Heart left ventricle (tissue), 16 donors: Measurements from ENCODE around the gene SLC9A5. TPM values are rescaled to one million over a fixed set of nuclear protein-coding genes. Genes with fewer than 3 reads are reported as not detected.

Experiments
- ATAC-seq, 4 donors: fragments of 200-7000 bp; cut with Tn5 transposase; one replicate each; pipeline ENCODE4 v1.9.1; 2020 to 2022; ENCODE audit warnings: moderate library complexity in 4 of 4, mild to moderate bottlenecking in 3 of 4, moderate number of reproducible peaks in 1 of 4
- DNase-seq, 5 donors: peaks; one replicate each; pipeline ENCODE4 v3.0.0-alpha.2; 2020
- H3K27ac ChIP-seq, 12 donors: fragments of 200-600 bp; sonication (generic) in 4 of 12; one replicate each; pipeline versions ENCODE4 v1.5.0 to v1.8.0; 2016 to 2022; ENCODE audit warnings: mild to moderate bottlenecking in 2 of 12
- H3K27me3 ChIP-seq, 9 donors: fragments of 200-600 bp; sonication (generic) in 2 of 9; one replicate each; pipeline versions ENCODE4 v1.5.1 to v1.8.0; 2016 to 2022; ENCODE audit warnings: mild to moderate bottlenecking in 3 of 9
- H3K36me3 ChIP-seq, 9 donors: fragments of 200-600 bp; sonication (generic) in 2 of 9; one replicate each; pipeline versions ENCODE4 v1.5.0 to v1.8.0; 2018 to 2022; ENCODE audit warnings: mild to moderate bottlenecking in 2 of 9
- H3K4me1 ChIP-seq, 12 donors: fragments of 200-600 bp; sonication (generic) in 4 of 12; one replicate each; pipeline versions ENCODE4 v1.5.0 to v1.8.0; 2016 to 2022; ENCODE audit warnings: mild to moderate bottlenecking in 3 of 12
- H3K4me3 ChIP-seq, 12 donors: fragments of 200-600 bp; sonication (generic) in 4 of 12; one replicate each; pipeline versions ENCODE4 v1.5.0 to v1.8.0; 2017 to 2022; ENCODE audit warnings: mild to moderate bottlenecking in 9 of 12, moderate library complexity in 4 of 12
- H3K9me3 ChIP-seq, 12 donors: fragments of 200-600 bp; sonication (generic) in 4 of 12; one replicate each; pipeline versions ENCODE4 v1.5.0 to v1.8.0; 2016 to 2022; ENCODE audit warnings: mild to moderate bottlenecking in 1 of 12
- POLR2A ChIP-seq, 2 donors: fragments of 450-650 bp; IDR thresholded peaks; one replicate each; pipeline ENCODE4 v1.6.1; 2017; ENCODE audit warnings: antibody characterized with exemption in 2 of 2, mild to moderate bottlenecking in 2 of 2, moderate library complexity in 2 of 2
- WGBS, 4 donors: extraction: QIAGEN DNeasy Blood & Tissue Kit in 2 of 4; methylation state at CpG; one replicate each; pipeline versions ENCODE4 v1.1.5 to v1.1.7; 2013 to 2018; 5-methylcytosine and 5-hydroxymethylcytosine counted together
- intact Hi-C, 10 donors: fragments of 100-400 bp; cut with DNase I; formaldehyde crosslinking; loops; one replicate each; pipeline versions ENCODE4 v1.11.1 to v1.14.2; 2022
- polyA plus RNA-seq, 2 donors: library from polyadenylated mRNA; stranded (reverse); fragments of 200-250 nt; gene quantifications; one replicate each; pipeline ENCODE4 v1.2.3, GENCODE V29; 2013
- total RNA-seq, 9 donors: library from RNA; depleted of rRNA in 2 of 9; stranded (reverse); fragments of >200 nt in 2 of 9; fragmentation: NEBNext Ultra II Directional in 3 of 9; extraction: Animal tissue kit (Norgen Biotek cat#: 25700) in 3 of 9; gene quantifications; one replicate each; pipeline versions ENCODE4 v1.1.0 to v1.2.4, GENCODE V29; 2016 to 2023
- TF ChIP-seq, protein P1 (sequence below), 12 donors: fragments of 200-600 bp; sonication (generic) in 4 of 12; IDR thresholded peaks; one replicate each; pipeline versions ENCODE4 v1.5.0 to v1.8.0; 2018 to 2022; ENCODE audit warnings: antibody characterized with exemption in 12 of 12, mild to moderate bottlenecking in 5 of 12
- donor health status: ischemic (EF 13 %, LVEDD 7.1; RV severe dilation, severe dysfunction).
- donor health status: healthy with polysubstance abuse.
- donor health status: DM: no; HTN: yes; CAD: no.
- donor health status: DM: no; HTN: no; CAD: no.
- donor health status: ischemic (EF 25% LVEDD 6.9; RV normal size, moderate dysfunction).
- donor health status: ischemic (EF 25% LVEDD 5.7; RV mildly dilated, moderate dysfunction).
- donor health status: healthy.
- donor health status: DM: yes; HTN: yes; CAD: no.
- donor health status: ischemic (EF 35%, LVEDD 5.7; RV mildly dilated, moderate dysfunction).
- donor health status: nonischemic (EF 11% LVEDD 7.7; RV severe dilation, severe dysfunction).
- donor health status: DM: yes; HTN: yes; CAD: no.
- donor health status: PGD.
- donor health status: ischemic (EF 29% LVEDD 5.4; RV normal size, mild dysfunction).
- donor health status: nonischemic (EF 23%, LVEDD 6.1; RV moderate dilation, normal function).

The SLC9A5 gene
- total and polyA plus RNA-seq, 11 donors: 0.16 to 2.0 (median 1.2) TPM

DNA sequence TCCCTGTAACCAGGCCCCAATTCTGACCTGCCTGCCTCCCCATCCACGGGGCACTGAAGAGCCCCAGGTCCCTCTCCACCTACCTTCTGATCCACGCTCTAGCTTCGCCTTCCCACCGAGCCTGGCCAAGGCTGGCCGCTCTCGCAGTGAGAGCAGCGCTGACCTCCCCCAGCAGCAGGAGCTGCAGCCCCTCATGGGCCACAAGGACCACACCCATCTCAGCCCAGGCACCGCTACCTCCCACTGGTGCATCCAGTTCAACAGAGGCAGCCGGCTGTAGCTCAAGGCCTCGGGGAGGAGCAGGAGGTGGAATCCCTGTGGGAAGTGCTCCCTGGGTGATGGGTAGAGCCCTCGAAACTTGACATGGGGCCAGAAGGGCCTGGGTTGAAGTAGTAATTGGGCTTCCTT, 22.2 kb downstream of the SLC9A5 start:
- Histone ChIP-seq H3K9me3 (no peaks in the 10 kb centered on the region), H3K4me3 (no peak overlapping the region), H3K36me3 (peaks cover 0 to under 1% (median 0%) of the 10 kb centered on the region in 9 donors), H3K27ac (no peak overlapping the region), H3K27me3 (no peaks in the 10 kb centered on the region), H3K4me1 (peaks cover 0 to 10% (median 0%) of the 10 kb centered on the region in 12 donors)
- ATAC-seq (peak in 1 of 4 donors; percentile 10), DNase-seq (peak in 2 of 5 donors; percentile 15 to 49)
- no peak for TF ChIP-seq POLR2A (IDR thresholded peaks at IDR 0.05)
- intact Hi-C loops: no loop called here
- 86 to 95% (median 94%) methylated on average over 9 to 11 of the region's 11 CpGs for WGBS, 4 donors

- 92 to 100% (median 95%) methylated on average over 4 of the region's 4 CpGs for WGBS, 4 donors
- intact Hi-C loops: no loop called here
- H3K27ac ChIP-seq: no peak overlapping the region
- DNase-seq (peak in 1 of 5 donors; percentile 19), ATAC-seq (no peak)
- H3K27me3 ChIP-seq: no peaks in the 10 kb centered on the region
- no peak overlapping the region for H3K4me3 ChIP-seq
- TF ChIP-seq POLR2A (IDR thresholded peaks at IDR 0.05): no peak
- TF ChIP-seq, protein P1, sequence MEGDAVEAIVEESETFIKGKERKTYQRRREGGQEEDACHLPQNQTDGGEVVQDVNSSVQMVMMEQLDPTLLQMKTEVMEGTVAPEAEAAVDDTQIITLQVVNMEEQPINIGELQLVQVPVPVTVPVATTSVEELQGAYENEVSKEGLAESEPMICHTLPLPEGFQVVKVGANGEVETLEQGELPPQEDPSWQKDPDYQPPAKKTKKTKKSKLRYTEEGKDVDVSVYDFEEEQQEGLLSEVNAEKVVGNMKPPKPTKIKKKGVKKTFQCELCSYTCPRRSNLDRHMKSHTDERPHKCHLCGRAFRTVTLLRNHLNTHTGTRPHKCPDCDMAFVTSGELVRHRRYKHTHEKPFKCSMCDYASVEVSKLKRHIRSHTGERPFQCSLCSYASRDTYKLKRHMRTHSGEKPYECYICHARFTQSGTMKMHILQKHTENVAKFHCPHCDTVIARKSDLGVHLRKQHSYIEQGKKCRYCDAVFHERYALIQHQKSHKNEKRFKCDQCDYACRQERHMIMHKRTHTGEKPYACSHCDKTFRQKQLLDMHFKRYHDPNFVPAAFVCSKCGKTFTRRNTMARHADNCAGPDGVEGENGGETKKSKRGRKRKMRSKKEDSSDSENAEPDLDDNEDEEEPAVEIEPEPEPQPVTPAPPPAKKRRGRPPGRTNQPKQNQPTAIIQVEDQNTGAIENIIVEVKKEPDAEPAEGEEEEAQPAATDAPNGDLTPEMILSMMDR (IDR thresholded peaks at IDR 0.05): no peak
- no peaks in the 10 kb centered on the region for H3K9me3 ChIP-seq
- H3K36me3 ChIP-seq: peaks cover 0 to 2% (median 0%) of the 10 kb centered on the region in 9 donors
- H3K4me1 ChIP-seq: peaks cover 0 to 10% (median 0%) of the 10 kb centered on the region in 12 donors
These were observed 22.7 kb downstream of the SLC9A5 start for GRCh38 chr16:67271446-67271845.

DNA sequence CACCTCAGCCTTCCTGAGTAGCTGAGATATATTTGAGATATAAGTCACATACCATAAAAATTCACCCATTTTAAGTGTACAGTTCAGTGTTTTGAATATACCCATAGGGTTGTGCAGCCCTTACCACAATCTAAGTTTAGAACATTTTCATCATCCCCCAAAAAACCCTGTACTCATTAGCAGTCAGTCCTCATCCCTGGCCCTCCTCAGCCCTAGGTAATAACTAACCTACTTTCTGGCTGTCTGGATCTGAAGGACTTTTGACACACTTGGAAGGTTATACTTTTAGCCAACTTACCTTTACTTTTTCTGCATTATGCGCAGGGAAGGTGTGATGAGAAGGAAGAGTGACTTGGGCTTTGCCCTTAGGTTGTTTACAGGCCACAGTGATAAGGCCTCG, 26.5 kb downstream of the SLC9A5 start:
- TF ChIP-seq POLR2A (IDR thresholded peaks at IDR 0.05): no peak
- TF ChIP-seq, protein P1 (IDR thresholded peaks at IDR 0.05): no peak
- 86 to 95% (median 93%) methylated on average over 2 of the region's 2 CpGs for WGBS, 4 donors
- DNase-seq (no peak), ATAC-seq (no peak)
- Histone ChIP-seq H3K27ac (no peak overlapping the region), H3K9me3 (no peaks in the 10 kb centered on the region), H3K27me3 (peaks cover 0 to 3% (median 0%) of the 10 kb centered on the region in 9 donors), H3K4me3 (no peak overlapping the region), H3K36me3 (peaks cover 0 to 2% (median 0%) of the 10 kb centered on the region in 9 donors), H3K4me1 (peaks cover 0 to 26% (median 7%) of the 10 kb centered on the region in 12 donors)
- intact Hi-C loops: loop anchor here in 1 of 10 donors (5.0 kb wide), 1 partner anchor 122 kb away; no protein-coding TSS in a partner anchor

DNA sequence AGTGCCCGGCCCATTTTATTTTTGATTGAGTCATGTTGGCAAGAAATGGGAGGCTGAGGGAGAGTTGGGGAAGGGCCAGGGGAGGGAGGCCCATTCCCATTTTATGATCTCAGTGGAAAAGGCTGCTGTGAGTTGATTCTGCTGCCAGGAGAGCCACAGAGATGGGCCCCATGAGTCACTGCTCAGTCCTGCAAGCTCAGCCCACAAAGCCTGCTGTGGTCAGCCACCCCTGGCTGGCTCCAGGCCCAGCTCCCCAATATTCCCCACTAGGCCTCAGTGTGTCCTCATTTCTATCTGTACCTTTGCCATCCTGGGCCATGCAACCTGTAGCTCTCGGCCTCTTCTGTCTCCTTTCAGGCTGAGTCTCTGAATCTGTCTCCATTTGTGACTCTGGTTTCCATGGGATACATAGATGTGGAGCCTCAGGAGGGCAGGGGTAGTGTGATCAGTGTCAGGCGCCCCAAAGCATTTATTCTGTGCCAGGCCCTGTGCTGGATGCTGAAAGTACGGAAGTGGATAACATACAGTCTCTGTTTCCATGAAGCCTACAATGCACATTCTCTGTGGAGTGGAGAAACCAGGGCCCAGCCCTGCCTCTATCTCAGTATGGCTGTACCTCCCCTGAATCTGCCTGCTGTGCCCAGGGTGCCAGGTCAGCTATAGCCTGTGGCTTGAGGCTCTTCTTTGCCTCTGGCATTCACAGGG, 28.7 kb downstream of the SLC9A5 start:
- peak in 3 of 4 donors; percentile 6 to 70 (median 43) for ATAC-seq
- Histone ChIP-seq H3K9me3 (no peaks in the 10 kb centered on the region), H3K27ac (peak overlapping the region in 2 of 12 donors; percentile 20 to 60), H3K4me1 (peaks cover 0 to 26% (median 7%) of the 10 kb centered on the region in 12 donors), H3K36me3 (peaks cover 0 to 2% (median 0%) of the 10 kb centered on the region in 9 donors), H3K4me3 (no peak overlapping the region), H3K27me3 (peaks cover 0 to 3% (median 0%) of the 10 kb centered on the region in 9 donors)
- intact Hi-C loops: loop anchor here in 1 of 10 donors (5.0 kb wide), 1 partner anchor 120 kb away; no protein-coding TSS in a partner anchor
- 85 to 91% (median 89%) methylated on average over 3 to 4 of the region's 4 CpGs for WGBS, 4 donors
- no peak for TF ChIP-seq POLR2A (IDR thresholded peaks at IDR 0.05)
- DNase-seq: peak in 3 of 5 donors; percentile 11 to 72 (median 71)
